ENCODE data around the gene NFATC4.

Gene NFATC4

GRCh38 chr14:24409192-24409591 lies 41.2 kb downstream of the NFATC4 start:
- no peak for DNase-seq (ENCODE audit: low read depth in 3 of 3)

- no peak for DNase-seq (ENCODE audit: low read depth in 3 of 3)
Measured at GRCh38 chr14:24409956-24410355, 42.0 kb downstream of the NFATC4 start.

- peak in 1 of 3 donors; percentile 24 for DNase-seq (ENCODE audit: low read depth in 3 of 3)
Measured at GRCh38 chr14:24411443-24412389, 43.7 kb downstream of the NFATC4 start.

- DNase-seq (ENCODE audit: low read depth in 3 of 3): no peak
Measured at GRCh38 chr14:24414077-24414476, 46.1 kb downstream of the NFATC4 start.

- no peak for DNase-seq (ENCODE audit: low read depth in 3 of 3)
Measured at GRCh38 chr14:24414732-24415420, 46.9 kb downstream of the NFATC4 start.

GRCh38 chr14:24415421-24416253 lies 47.7 kb downstream of the NFATC4 start:
- DNase-seq (ENCODE audit: low read depth in 3 of 3): no peak

GRCh38 chr14:24416254-24416931 lies 48.4 kb downstream of the NFATC4 start:
- DNase-seq (ENCODE audit: low read depth in 3 of 3): no peak

GRCh38 chr14:24416932-24417619 lies 49.1 kb downstream of the NFATC4 start:
- DNase-seq (ENCODE audit: low read depth in 3 of 3): no peak

GRCh38 chr14:24417832-24418491 lies 50.0 kb downstream of the NFATC4 start:
- DNase-seq (ENCODE audit: low read depth in 3 of 3): no peak

GRCh38 chr14:24418492-24418873 lies 50.5 kb downstream of the NFATC4 start:
- no peak for DNase-seq (ENCODE audit: low read depth in 3 of 3)

GRCh38 chr14:24422261-24422660 lies 54.3 kb downstream of the NFATC4 start:
- no peak for DNase-seq (ENCODE audit: low read depth in 3 of 3)

- no peak for DNase-seq (ENCODE audit: low read depth in 3 of 3)
Measured at GRCh38 chr14:24422694-24423601, 55.0 kb downstream of the NFATC4 start.

GRCh38 chr14:24425704-24426103 lies 57.7 kb downstream of the NFATC4 start:
- DNase-seq (ENCODE audit: low read depth in 3 of 3): no peak

GRCh38 chr14:24426150-24426911 lies 58.3 kb downstream of the NFATC4 start:
- DNase-seq (ENCODE audit: low read depth in 3 of 3): no peak

GRCh38 chr14:24426912-24427536 lies 59.0 kb downstream of the NFATC4 start:
- DNase-seq (ENCODE audit: low read depth in 3 of 3): no peak

- DNase-seq (ENCODE audit: low read depth in 3 of 3): no peak
Measured at GRCh38 chr14:24427537-24428508, 59.8 kb downstream of the NFATC4 start.
